Fibroblast of mammary gland (primary cell): Measurements from ENCODE around the gene CDH23.

Experiments
- DNase-seq: peaks from one replicate; pipeline ENCODE4 v3.0.0-alpha.2; 2010; ENCODE audit warnings: low read depth
- H3K4me3 ChIP-seq: 2 replicates; pipeline ENCODE4 v1.5.1; 2011; ENCODE audit warnings: low read depth, mild to moderate bottlenecking, low read length, moderate library complexity; ENCODE audit not compliant: control insufficient read depth
- TF ChIP-seq, protein P1 (sequence below): conservative IDR thresholded peaks from 2 replicates; pipeline ENCODE4 v1.5.1; 2011; ENCODE audit warnings: low read depth, low read length, inconsistent platforms; ENCODE audit not compliant: control insufficient read depth, insufficient read depth

CDH23 gene

GRCh38 chr10:71613877-71614276 is 217.2 kb downstream of the CDH23 start:
- no peak overlapping the region for H3K4me3 ChIP-seq
- DNase-seq, result no peak
- TF ChIP-seq, protein P1, sequence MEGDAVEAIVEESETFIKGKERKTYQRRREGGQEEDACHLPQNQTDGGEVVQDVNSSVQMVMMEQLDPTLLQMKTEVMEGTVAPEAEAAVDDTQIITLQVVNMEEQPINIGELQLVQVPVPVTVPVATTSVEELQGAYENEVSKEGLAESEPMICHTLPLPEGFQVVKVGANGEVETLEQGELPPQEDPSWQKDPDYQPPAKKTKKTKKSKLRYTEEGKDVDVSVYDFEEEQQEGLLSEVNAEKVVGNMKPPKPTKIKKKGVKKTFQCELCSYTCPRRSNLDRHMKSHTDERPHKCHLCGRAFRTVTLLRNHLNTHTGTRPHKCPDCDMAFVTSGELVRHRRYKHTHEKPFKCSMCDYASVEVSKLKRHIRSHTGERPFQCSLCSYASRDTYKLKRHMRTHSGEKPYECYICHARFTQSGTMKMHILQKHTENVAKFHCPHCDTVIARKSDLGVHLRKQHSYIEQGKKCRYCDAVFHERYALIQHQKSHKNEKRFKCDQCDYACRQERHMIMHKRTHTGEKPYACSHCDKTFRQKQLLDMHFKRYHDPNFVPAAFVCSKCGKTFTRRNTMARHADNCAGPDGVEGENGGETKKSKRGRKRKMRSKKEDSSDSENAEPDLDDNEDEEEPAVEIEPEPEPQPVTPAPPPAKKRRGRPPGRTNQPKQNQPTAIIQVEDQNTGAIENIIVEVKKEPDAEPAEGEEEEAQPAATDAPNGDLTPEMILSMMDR, result no peak

DNA sequence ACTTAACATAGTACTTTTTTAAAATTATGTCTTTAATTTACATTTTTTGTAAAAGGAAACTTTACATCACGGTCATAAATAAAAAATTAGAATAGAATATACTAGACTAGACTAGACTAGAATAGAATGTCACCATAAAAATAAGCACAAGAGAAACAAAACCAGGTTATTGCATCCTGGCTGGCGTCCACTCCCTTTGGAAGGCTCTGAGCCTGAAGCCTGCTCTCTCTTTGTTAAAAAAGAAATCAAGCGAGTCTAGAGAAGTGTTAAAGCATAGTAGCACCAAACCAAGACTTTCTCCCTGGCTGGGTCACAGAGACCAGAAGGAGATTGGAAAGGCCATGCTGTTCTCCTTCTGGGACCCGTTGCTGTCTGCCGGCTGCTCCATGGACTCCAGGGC is 218.2 kb downstream of the CDH23 start:
- no peak for DNase-seq
- TF ChIP-seq, protein P1, result no peak

DNA sequence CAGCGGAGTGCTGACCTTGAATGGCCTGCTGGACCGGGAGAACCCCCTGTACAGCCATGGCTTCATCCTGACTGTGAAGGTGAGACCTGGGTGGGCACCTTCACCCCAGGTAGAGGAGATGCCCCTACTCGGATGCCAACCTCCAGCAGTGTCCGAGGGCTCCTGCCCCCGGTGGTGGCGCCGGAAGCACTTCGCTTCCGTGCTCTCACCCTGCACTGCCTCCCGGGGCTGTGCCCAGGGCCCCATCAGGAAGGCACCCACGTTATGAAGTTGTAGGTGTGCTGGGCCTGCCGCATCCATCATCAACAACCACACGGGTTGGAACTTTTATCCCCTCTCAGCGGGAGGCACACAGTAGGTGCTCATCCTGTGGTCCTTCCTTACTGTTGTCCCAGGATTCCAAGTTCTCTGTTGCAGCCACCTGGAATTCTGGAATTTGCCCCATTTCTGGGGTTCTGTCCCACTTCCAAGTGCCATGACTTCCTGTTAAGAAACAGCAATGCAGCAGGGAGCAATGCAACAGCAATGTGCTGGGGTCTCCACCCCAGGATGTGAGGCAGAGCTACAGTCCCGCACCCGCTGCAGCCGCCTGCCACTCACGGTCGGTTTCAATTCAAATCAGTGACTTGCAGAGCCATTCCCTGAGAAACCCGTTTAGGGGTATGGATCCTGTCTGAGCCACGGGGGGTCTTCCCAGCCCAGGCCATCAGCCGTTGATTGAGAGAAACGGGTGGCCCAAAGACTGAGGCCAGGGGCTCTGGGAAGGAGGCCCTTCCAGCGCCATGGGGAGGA is 219.0 kb downstream of the CDH23 start:
- no peak overlapping the region for H3K4me3 ChIP-seq
- no peak for DNase-seq
- TF ChIP-seq, protein P1, result no peak

More for the DNA sequence above, 218.2 kb downstream of the CDH23 start:
- no peak overlapping the region for H3K4me3 ChIP-seq

GRCh38 chr10:71616817-71617654 is 220.3 kb downstream of the CDH23 start:
- TF ChIP-seq, protein P1, result no peak
- no peak for DNase-seq
- H3K4me3 ChIP-seq, result no peak overlapping the region

- TF ChIP-seq, protein P1, result no peak
- DNase-seq, result no peak
- no peak overlapping the region for H3K4me3 ChIP-seq
Measured at GRCh38 chr10:71618176-71618575, 221.5 kb downstream of the CDH23 start.

- no peak for DNase-seq
- TF ChIP-seq, protein P1, result no peak
- no peak overlapping the region for H3K4me3 ChIP-seq
Measured at GRCh38 chr10:71618598-71618997, 221.9 kb downstream of the CDH23 start.
